KOPT-K1 (cell line): Measurements from ENCODE around the gene LRCH2.

Experiments
- H3K27ac ChIP-seq: fragments of 200-600 bp; sonication (generic); 2 replicates; pipeline ENCODE4 v1.5.1; 2016; ENCODE audit warnings: antibody characterized with exemption, mild to moderate bottlenecking, low read depth, low read length; ENCODE audit not compliant: poor library complexity, severe bottlenecking
- H3K36me3 ChIP-seq: fragments of 200-600 bp; sonication (generic); 2 replicates; pipeline ENCODE4 v1.5.1; 2017; ENCODE audit warnings: antibody characterized with exemption, mild to moderate bottlenecking, low read length, moderate library complexity; ENCODE audit not compliant: insufficient read depth
- H3K9me3 ChIP-seq: fragments of 200-600 bp; sonication (generic); 2 replicates; pipeline ENCODE4 v1.5.1; 2017; ENCODE audit warnings: antibody characterized with exemption, low read length, mild to moderate bottlenecking; ENCODE audit not compliant: insufficient read depth, poor library complexity, severe bottlenecking

The LRCH2 gene

DNA sequence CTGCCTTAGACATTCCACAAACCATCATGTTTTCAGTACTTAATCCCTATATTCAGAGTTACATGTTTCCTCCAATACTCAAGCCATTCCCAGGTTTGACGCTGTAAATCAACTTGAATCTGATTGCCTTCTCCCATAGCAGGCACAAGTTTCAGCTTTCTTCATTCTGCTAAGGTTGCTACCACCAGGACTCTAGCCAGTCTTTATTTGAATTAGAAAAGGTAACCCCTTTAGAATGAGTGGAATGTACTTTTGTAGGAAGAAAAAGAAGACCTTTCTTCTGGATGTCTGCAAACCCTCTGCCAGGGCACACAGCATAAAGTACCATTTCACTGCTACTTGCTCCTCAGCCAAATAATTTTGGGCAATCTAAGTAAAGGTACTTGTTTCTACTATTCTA is 55.4 kb downstream of the LRCH2 start:
- H3K27ac ChIP-seq = no peak overlapping the region
- no peaks in the 10 kb centered on the region for H3K36me3 ChIP-seq
- no peaks in the 10 kb centered on the region for H3K9me3 ChIP-seq

DNA sequence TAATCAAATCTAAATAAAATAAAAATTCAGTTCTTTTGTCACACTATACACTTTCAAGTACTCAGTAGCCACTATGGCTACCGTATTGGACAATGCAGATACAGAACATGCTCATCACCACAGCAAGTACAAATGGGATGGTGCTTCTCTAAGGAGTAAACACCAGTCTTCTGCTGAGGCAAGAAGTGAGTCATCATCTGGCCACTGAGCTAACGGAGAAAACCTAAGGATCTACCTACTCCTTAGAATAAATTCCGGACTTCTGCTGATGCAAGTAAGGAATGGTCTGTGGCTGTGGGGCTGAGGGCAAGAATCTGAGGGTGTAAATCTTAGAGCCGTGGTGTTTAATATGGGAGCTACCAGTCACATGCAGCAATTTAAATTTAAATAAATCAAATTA is 56.0 kb downstream of the LRCH2 start:
- H3K27ac ChIP-seq = no peak overlapping the region
- no peaks in the 10 kb centered on the region for H3K36me3 ChIP-seq
- H3K9me3 ChIP-seq = no peaks in the 10 kb centered on the region

DNA sequence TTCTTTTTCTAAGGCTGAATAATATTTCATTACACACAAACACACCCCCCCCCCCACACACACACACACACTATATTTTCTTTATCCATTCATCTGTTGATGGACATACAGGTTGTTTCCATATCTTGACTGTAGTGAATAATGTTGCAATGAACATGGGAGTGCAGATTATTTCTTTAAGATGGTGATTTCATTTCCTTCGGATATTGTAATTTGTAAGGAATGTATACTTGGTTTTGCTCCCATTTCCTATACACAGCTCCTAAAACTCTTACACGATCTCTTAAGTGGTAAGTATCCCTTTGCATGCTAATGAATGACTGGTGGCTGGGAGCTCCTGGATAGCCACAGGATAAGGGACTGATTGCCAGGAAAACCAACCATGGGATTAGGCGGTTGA is 59.3 kb downstream of the LRCH2 start:
- no peak overlapping the region for H3K27ac ChIP-seq
- H3K36me3 ChIP-seq = no peaks in the 10 kb centered on the region
- H3K9me3 ChIP-seq = no peaks in the 10 kb centered on the region

DNA sequence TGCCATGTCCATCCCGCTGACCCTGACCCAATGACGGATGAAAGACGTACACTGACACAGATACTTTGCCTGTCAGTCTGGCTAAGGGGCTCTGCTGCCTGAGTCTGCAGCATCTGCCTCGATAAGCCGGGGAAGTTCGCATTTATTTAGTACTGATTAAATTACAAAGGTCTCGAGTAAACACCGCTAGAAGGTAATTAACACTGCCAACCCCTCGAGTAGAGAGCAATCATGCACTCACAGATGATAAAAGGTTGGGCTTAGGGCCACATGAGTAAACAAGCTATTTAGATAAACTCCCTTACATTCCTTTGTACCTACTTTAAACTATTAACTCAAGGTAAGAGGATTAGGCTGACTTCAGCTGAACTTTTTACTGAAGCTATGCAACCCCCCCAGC is 60.7 kb downstream of the LRCH2 start:
- Histone ChIP-seq H3K36me3 (no peaks in the 10 kb centered on the region), H3K9me3 (no peaks in the 10 kb centered on the region), H3K27ac (no peak overlapping the region)

DNA sequence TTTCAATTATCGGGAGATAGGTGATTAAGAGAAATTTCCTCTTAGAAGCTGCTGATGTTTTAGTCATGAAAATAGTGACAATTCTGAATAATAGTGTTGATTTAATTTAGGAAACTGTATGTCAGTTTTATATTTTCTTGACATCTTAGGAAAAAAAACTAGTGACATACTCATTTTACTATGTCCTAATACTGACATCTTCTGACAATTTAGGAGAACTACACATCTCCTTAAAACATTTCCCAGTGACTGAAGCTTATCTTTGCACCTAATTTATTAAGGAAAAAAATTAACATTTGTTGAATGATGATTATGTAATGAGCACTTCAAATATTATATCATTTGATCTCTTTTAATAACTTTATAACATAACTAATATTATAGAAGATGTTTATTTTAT is 86.7 kb downstream of the LRCH2 start:
- no peaks in the 10 kb centered on the region for H3K36me3 ChIP-seq
- H3K27ac ChIP-seq = no peak overlapping the region
- H3K9me3 ChIP-seq = no peaks in the 10 kb centered on the region

DNA sequence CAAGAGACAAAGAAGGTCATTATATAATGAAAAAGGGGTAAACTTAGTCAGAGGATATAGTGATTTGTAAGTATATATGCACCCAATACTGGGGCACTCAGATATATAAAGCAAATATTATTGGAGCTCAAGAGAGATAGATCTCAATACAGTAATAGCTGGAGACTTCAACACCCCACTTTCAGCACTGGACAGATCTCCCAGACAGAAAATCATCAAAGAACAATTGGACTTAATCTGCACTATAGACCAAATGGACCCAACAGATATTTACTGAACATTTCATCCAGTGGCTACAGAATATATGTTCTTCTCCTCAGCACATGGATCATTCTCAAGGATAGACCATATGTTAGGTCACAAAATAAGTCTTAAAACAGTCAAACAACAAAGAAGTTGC is 91.8 kb downstream of the LRCH2 start:
- H3K27ac ChIP-seq = no peak overlapping the region
- H3K9me3 ChIP-seq = no peaks in the 10 kb centered on the region
- no peaks in the 10 kb centered on the region for H3K36me3 ChIP-seq

- H3K27ac ChIP-seq = no peak overlapping the region
- no peaks in the 10 kb centered on the region for H3K36me3 ChIP-seq
Measured at GRCh38 chrX:115138040-115138439, 95.9 kb downstream of the LRCH2 start.

DNA sequence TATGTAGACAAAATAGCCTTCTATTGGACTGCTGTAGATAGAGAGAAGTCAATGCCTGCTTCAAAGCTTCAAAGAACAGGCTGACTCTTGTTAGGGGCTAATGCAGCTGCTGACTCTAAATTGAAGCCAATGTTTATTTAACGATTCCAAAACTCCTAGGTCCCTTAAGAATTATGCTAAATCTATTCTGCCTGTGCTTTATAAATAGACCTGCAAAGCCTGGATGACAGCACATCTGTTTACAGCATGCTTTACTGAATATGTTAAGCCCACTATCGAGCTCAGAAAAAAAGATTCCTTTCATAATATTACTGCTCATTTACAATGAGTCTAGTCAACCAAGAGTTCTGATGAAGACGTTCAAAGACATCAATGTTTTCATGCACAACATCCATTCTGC is 99.5 kb downstream of the LRCH2 start:
- Histone ChIP-seq H3K27ac (no peak overlapping the region), H3K9me3 (no peaks in the 10 kb centered on the region), H3K36me3 (no peaks in the 10 kb centered on the region)

More at GRCh38 chrX:115138040-115138439, 95.9 kb downstream of the LRCH2 start:
- H3K9me3 ChIP-seq = no peaks in the 10 kb centered on the region

DNA sequence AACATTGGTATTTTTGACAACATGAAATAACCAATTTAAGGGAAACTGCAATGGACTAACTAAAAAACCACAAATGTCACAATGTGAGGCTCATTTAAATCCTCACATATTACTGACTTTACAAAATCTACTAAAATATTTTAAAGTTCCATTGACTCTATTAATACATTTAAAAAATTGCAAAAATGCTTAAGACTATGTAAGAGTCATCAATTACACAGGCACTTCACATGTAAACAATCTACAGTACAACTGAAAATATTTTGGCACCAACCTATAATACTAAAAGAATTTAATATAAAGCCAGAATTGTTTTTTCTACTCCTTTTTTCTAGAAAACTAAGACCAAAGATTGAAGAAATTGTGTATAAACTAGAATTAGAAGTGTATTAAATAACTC is 121.5 kb downstream of the LRCH2 start:
- Histone ChIP-seq H3K27ac (no peak overlapping the region), H3K9me3 (no peaks in the 10 kb centered on the region), H3K36me3 (no peaks in the 10 kb centered on the region)

DNA sequence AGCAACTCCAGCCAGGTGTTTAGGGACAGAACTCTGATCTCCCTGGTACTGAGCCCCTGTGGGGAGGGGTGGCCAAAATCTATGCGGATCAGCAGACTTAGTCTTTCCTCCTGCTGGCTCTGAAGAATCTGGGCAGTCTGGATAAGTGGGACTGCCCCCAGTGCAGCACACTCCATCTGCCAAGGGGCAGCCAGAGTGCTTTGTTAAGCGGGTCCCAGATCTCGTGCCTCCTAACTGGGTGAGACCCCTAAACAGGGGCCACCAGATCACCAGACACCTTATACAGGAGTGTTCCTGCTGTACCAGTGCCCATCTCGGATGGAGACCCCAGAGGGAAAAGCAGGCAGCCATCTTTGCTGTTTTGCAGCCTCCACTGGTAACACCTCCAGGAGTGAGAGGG is 135.0 kb downstream of the LRCH2 start:
- H3K36me3 ChIP-seq = no peaks in the 10 kb centered on the region
- H3K27ac ChIP-seq = no peak overlapping the region
- no peaks in the 10 kb centered on the region for H3K9me3 ChIP-seq

DNA sequence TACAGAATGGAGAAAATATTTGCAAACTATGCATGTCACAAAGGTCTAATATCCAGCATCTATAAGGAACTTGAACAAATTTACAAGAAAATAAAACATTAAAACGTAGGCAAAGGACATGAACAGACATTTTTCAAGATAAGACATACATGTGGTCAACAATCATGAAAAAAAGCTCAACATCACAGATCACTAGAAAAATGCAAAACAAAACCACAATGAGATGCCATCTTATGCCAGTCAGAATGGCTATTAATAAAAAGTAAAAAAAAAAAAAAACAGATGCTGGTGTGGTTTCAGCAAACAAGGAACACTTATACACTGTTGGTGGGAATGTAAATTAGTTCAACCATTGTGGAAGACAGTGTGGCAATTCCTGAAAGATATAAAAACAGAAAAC is 140.7 kb downstream of the LRCH2 start:
- no peaks in the 10 kb centered on the region for H3K36me3 ChIP-seq
- no peak overlapping the region for H3K27ac ChIP-seq
- H3K9me3 ChIP-seq = no peaks in the 10 kb centered on the region

GRCh38 chrX:115089419-115089818 is 144.5 kb downstream of the LRCH2 start:
- Histone ChIP-seq H3K36me3 (no peaks in the 10 kb centered on the region), H3K27ac (no peak overlapping the region), H3K9me3 (no peaks in the 10 kb centered on the region)

DNA sequence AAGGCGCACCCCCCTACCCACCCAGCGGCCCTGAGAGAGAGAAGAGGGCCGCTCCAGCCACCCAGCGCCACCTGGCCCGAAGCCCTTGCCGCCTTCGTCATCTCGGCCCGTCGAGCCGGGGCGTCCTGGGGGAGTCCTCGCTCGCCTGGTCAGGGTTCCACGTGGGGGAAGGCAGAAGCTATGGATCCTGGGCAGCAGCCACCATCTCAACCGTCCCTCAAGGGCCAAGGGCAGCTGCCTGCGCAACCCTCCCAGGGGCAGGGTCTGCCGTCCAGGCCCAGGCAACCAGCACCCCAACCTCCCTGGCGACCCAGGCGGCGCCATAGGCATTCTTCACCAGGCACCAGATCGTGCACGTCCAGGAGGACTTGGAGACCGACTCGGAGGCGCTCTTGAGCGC is 165.0 kb downstream of the LRCH2 start:
- no peak overlapping the region for H3K27ac ChIP-seq
- H3K9me3 ChIP-seq = no peaks in the 10 kb centered on the region
- H3K36me3 ChIP-seq = no peaks in the 10 kb centered on the region

DNA sequence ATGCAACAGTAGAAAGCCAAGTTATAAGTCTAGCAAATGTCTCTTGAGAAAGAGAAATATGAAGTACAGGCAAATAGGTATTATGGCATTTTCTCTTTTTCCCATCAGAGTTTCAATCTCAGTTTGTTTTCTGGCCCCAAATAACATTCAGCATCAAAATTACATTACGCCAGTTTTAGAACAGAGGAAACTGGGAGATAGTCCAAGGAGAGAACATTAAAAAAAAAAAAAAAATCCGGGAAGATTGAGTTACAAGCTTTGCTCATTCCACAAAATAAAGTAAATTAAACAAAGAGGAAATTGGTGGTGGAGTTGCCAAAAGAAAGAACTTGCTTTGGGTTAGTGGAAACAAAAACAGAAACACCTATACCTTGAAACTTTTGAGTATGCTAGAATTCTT is 166.1 kb downstream of the LRCH2 start:
- no peak overlapping the region for H3K27ac ChIP-seq
- H3K9me3 ChIP-seq = no peaks in the 10 kb centered on the region
- H3K36me3 ChIP-seq = no peaks in the 10 kb centered on the region

DNA sequence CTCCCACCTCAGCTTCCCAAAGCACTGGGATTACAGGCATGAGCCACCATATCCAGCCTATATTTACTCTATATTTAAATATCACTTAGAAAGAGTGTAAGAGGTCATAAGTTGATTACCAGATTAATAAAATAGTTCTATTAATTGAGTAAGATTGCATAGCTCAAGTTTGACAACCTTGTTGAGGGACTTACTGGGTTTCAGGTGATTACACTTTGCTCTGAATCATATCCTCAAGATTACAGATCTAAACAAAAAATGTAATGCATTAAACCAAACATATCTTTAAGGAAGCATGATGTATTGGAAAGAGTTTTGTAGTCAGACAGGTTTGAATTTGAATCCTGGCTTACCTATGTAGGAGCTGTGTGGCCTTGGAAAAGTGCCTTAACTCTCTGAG is 168.6 kb downstream of the LRCH2 start:
- no peaks in the 10 kb centered on the region for H3K36me3 ChIP-seq
- H3K9me3 ChIP-seq = no peaks in the 10 kb centered on the region
- no peak overlapping the region for H3K27ac ChIP-seq
